Muscle of leg (tissue), 11 donors: ENCODE results near the gene MYH9. TPM values are rescaled to one million over a fixed set of nuclear protein-coding genes. Genes with fewer than 3 reads are reported as not detected.
"Not testable (repeated sequence)": the region's sequence is repeated elsewhere in the genome, so short reads cannot be mapped to it uniquely, and the experiment has no call there.

Experiments used
- DNase-seq: peaks from one replicate; pipeline ENCODE4 v3.0.0; 2013
- H3K27ac ChIP-seq: one replicate; pipeline ENCODE4 v1.5.1; 2013; ENCODE audit warnings: mild to moderate bottlenecking, low read length, control low read depth
- H3K27me3 ChIP-seq: one replicate; pipeline ENCODE4 v1.6.1; 2013; ENCODE audit warnings: low read length; ENCODE audit not compliant: control insufficient read depth, insufficient read depth
- H3K36me3 ChIP-seq: one replicate; pipeline ENCODE4 v1.6.1; 2013; ENCODE audit warnings: low read length; ENCODE audit not compliant: control insufficient read depth, insufficient read depth
- H3K4me1 ChIP-seq: one replicate; pipeline ENCODE4 v1.6.1; 2013; ENCODE audit warnings: low read length; ENCODE audit not compliant: control insufficient read depth, insufficient read depth
- H3K4me3 ChIP-seq: one replicate; pipeline ENCODE4 v1.5.1; 2013; ENCODE audit warnings: low read length, control low read depth
- H3K9me3 ChIP-seq: replicated peaks from 2 replicates; pipeline ENCODE4 v1.6.1; 2013; ENCODE audit warnings: low read depth, low read length; ENCODE audit not compliant: control insufficient read depth
- WGBS: methylation state at CpG from one replicate; pipeline ENCODE4 v1.1.5; 2013; ENCODE audit warnings: missing lambda C conversion rate; ENCODE audit not compliant: insufficient coverage; 5-methylcytosine and 5-hydroxymethylcytosine counted together
- polyA plus RNA-seq, 8 donors: library from polyadenylated mRNA; unstranded; fragments of 120-200 nt; gene quantifications; one replicate each; pipeline versions ENCODE4 v1.2.1 to v1.2.3, GENCODE V29; 2013; ENCODE audit warnings: inconsistent platforms in 1 of 8, low replicate concordance in 1 of 8; ENCODE audit not compliant: insufficient read length in 8 of 8, insufficient read depth in 1 of 8
- total RNA-seq: library from RNA; stranded (reverse); fragments of 120-200 nt; gene quantifications from one replicate; pipeline ENCODE4 v1.2.4, GENCODE V29; 2013

Gene MYH9
- total and polyA plus RNA-seq, 9 donors, result 61.9 to 160 (median 122) TPM

GRCh38 chr22:36413022-36413775 lies 25.4 kb upstream of the MYH9 start:
- Histone ChIP-seq H3K36me3 (no peaks in the 10 kb centered on the region), H3K4me1 (peaks cover 10% of the 10 kb centered on the region), H3K9me3 (no peaks in the 10 kb centered on the region), H3K27ac (no peak overlapping the region), H3K27me3 (no peaks in the 10 kb centered on the region), H3K4me3 (no peak overlapping the region)
- DNase-seq, result no peak
- WGBS, result 79% methylated on average over 6 of the region's 11 CpGs

GRCh38 chr22:36411589-36412258 lies 24.0 kb upstream of the MYH9 start:
- Histone ChIP-seq H3K4me3 (no peak overlapping the region), H3K36me3 (no peaks in the 10 kb centered on the region), H3K9me3 (no peaks in the 10 kb centered on the region), H3K27ac (no peak overlapping the region), H3K27me3 (no peaks in the 10 kb centered on the region), H3K4me1 (peaks cover 10% of the 10 kb centered on the region)
- 20% methylated on average over 1 of the region's 6 CpGs for WGBS
- no peak for DNase-seq

- 6% methylated on average over 52 of the region's 56 CpGs for WGBS
- Histone ChIP-seq H3K4me1 (peaks cover 13% of the 10 kb centered on the region), H3K36me3 (no peaks in the 10 kb centered on the region), H3K27me3 (no peaks in the 10 kb centered on the region), H3K27ac (peak overlapping the region; percentile 63), H3K4me3 (peak overlapping the region; percentile 28), H3K9me3 (no peaks in the 10 kb centered on the region)
- DNase-seq, result peak; percentile 91
These were observed 22.4 kb upstream of the MYH9 start for GRCh38 chr22:36409911-36410756.

GRCh38 chr22:36409554-36409910 lies 21.8 kb upstream of the MYH9 start:
- not testable (repeated sequence) for H3K9me3 ChIP-seq, H3K36me3 ChIP-seq, H3K27me3 ChIP-seq, DNase-seq
- Histone ChIP-seq H3K27ac (peak overlapping the region; percentile 63), H3K4me3 (peak overlapping the region; percentile 28), H3K4me1 (peaks cover 13% of the 10 kb centered on the region)
- WGBS, result 33% methylated on average over 9 of the region's 15 CpGs

DNA sequence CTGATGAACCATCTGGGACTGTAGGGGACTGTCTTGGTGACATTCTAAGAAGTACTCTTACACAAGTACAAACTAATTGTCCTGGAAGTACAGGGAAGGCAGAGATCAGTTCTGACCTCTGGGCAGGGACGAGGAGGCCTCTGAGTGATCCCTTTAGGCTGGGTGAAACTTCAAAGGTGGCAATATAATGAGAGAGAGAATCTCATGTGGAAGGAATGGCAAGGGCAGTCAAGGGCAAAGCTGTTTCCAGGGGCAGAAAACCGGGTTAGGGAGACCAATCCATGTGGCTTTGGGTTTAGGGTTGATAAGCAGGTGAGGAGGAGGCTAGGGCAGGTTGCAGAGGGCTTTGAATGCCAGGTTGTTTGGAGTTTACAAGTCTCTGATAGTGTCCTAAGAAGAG lies 21.3 kb upstream of the MYH9 start:
- DNase-seq, result no peak
- H3K4me1 ChIP-seq, result peaks cover 13% of the 10 kb centered on the region

DNA sequence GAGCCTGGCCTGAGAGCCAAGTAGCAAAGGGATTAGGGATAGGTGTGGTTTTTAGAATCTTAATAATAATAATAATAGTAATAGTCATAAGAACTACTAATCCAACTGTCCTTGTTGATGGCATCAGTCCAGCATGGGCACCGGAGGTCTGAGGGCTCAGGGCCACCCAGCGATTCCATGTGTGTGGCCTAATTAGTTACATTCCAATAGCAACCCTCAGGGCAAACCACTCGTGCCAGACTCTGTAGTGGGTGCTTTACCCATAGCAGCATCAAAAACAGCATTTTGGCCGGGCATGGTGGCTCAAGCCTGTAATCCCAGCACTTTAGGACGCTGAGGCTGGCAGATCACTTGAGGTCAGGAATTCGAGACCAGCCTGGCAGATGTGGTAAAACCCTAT lies 19.0 kb upstream of the MYH9 start:
- Histone ChIP-seq H3K9me3 (no peaks in the 10 kb centered on the region), H3K4me1 (peaks cover 13% of the 10 kb centered on the region), H3K36me3 (no peaks in the 10 kb centered on the region), H3K27me3 (no peaks in the 10 kb centered on the region), H3K27ac (no peak overlapping the region), H3K4me3 (no peak overlapping the region)
- WGBS, result 77% methylated on average over 5 of the region's 6 CpGs
- DNase-seq, result no peak

More for the DNA sequence above, 21.3 kb upstream of the MYH9 start:
- Histone ChIP-seq H3K27me3 (no peaks in the 10 kb centered on the region), H3K4me3 (no peak overlapping the region), H3K36me3 (no peaks in the 10 kb centered on the region), H3K27ac (no peak overlapping the region), H3K9me3 (no peaks in the 10 kb centered on the region)
- WGBS, result 56% methylated on average over 2 of the region's 2 CpGs

DNA sequence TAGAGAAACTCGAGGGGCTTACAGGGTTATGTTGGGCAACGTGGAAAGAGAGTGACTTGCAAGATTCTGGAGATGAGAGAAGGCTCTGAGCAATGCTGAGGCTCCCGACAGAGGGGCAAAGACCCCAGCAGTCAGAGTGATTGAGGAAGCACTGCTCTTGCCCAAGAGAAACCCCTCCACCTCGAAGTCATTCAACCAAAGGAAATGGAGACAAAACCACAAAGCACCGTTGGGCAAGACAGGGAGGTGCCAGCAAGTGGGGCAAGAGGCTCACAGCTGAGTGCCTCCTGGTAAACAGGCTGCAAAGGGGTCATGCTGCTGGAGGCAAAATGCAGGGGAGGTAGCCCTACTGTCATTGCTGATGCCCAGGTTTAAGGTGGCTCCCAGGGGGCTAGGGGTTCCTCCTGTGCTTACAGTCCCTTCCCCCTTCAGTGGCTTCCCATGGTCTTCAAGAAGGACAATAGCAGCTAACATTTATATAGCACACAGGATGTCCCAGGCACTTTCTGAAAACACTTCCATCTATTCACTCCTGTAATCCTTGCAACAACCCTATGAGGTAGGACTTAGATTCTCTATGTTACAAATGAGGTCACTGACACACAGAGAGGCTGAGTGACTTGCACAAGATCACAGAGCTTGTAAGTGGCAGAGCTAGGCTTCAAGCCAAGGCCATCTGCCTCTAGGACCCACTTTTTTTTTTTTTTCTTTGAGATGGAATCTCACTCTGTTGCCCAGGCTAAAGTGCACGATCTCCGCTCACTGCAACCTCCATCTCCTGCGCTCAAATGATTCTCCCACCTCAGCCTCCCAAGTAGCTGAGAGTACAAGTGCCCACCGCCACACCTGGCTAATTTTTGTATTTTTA lies 18.1 kb upstream of the MYH9 start:
- Histone ChIP-seq H3K4me3 (no peak overlapping the region), H3K4me1 (peaks cover 13% of the 10 kb centered on the region), H3K27me3 (no peaks in the 10 kb centered on the region), H3K9me3 (no peaks in the 10 kb centered on the region), H3K27ac (no peak overlapping the region), H3K36me3 (no peaks in the 10 kb centered on the region)
- WGBS, result 46% methylated on average over 4 of the region's 9 CpGs
- no peak for DNase-seq

GRCh38 chr22:36405221-36405661 lies 17.5 kb upstream of the MYH9 start:
- Histone ChIP-seq H3K27ac (no peak overlapping the region), H3K4me3 (no peak overlapping the region), H3K36me3 (no peaks in the 10 kb centered on the region), H3K27me3 (no peaks in the 10 kb centered on the region), H3K4me1 (peaks cover 10% of the 10 kb centered on the region), H3K9me3 (no peaks in the 10 kb centered on the region)
- 96% methylated on average over 3 of the region's 6 CpGs for WGBS
- DNase-seq, result no peak

DNA sequence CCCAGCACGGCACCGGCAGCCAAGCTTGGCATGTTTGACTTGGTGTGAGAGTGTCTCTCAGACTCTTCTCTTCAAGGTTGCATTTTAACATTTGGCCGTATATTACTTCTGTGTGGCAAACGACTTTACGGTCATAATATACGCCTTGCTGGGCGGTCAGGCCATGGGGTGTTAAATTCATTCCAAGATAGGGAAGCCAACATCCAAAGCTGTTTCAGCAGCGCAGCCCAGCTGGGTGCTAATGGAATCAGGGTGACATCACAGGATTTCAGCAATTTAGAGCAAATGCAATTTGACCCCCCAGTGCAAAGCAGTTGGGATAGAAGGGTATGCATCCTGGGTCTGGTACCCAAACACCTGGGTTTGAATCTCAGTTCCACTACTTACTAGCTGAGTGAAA lies 16.7 kb upstream of the MYH9 start:
- DNase-seq, result no peak
- no peaks in the 10 kb centered on the region for H3K36me3 ChIP-seq
- no peak overlapping the region for H3K27ac ChIP-seq
- WGBS, result 66% methylated on average over 7 of the region's 8 CpGs
- H3K4me1 ChIP-seq, result peaks cover 3% of the 10 kb centered on the region
- no peaks in the 10 kb centered on the region for H3K27me3 ChIP-seq
- no peak overlapping the region for H3K4me3 ChIP-seq
- no peaks in the 10 kb centered on the region for H3K9me3 ChIP-seq
